ENCODE data around the gene HYAL2. TPM values are rescaled to one million over a fixed set of nuclear protein-coding genes. Genes with fewer than 3 reads are reported as not detected.

The HYAL2 gene
- total RNA-seq, 6 experiments from 2014 or later, result 13.0 to 41.6 (median 21.2) TPM

DNA sequence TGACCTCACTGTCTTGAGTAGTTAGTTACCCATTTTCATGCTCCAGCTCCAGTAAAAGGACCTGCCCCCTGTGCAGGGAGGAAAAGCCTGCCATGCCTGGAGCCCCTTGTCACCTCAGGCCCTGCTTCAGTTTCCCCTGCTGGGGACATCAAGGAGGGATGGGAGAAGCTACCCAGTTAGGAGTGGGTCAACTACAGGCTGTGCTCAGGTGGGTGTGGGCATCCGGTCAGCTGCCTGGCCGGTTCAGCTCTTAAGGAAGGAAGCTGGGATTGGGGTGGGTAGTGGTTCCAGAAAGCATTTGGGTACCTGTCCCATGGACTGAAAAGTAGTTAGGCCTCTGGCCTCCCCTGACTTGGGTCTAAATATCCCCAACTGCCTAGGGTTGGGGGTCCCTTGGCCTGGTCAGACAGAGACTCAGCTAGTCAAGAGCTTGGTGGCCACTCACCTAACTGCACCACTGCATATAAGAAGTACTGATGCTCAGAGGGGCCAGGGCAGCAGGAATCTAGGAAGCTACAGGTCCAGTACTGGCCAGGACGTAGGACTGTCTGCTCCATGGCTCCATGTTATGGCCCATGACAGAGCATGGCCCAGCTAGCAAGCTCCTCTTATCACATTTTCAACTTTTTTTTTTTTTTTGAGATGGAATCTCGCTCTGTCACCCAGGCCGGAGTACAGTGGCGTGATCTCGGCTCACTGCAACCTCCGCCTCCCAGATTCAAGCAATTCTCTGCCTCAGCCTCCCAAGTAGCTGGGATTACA lies 43.1 kb downstream of the HYAL2 start:
- TF ChIP-seq, protein P1, sequence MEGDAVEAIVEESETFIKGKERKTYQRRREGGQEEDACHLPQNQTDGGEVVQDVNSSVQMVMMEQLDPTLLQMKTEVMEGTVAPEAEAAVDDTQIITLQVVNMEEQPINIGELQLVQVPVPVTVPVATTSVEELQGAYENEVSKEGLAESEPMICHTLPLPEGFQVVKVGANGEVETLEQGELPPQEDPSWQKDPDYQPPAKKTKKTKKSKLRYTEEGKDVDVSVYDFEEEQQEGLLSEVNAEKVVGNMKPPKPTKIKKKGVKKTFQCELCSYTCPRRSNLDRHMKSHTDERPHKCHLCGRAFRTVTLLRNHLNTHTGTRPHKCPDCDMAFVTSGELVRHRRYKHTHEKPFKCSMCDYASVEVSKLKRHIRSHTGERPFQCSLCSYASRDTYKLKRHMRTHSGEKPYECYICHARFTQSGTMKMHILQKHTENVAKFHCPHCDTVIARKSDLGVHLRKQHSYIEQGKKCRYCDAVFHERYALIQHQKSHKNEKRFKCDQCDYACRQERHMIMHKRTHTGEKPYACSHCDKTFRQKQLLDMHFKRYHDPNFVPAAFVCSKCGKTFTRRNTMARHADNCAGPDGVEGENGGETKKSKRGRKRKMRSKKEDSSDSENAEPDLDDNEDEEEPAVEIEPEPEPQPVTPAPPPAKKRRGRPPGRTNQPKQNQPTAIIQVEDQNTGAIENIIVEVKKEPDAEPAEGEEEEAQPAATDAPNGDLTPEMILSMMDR (IDR thresholded peaks at IDR 0.05), result no peak
- no peak for TF ChIP-seq POLR2A (IDR thresholded peaks at IDR 0.05)
- no peaks in the 10 kb centered on the region for H3K27me3 ChIP-seq
- H3K36me3 ChIP-seq, result no peaks in the 10 kb centered on the region
- 100% methylated on average over 7 of the region's 8 CpGs for WGBS (ENCODE audit: insufficient coverage, low coverage, low lambda C conversion rate, missing lambda C conversion rate)
- no peak for DNase-seq
- H3K4me3 ChIP-seq, result no peak overlapping the region
- no peak for ATAC-seq
- peaks cover 0 to under 1% (median 0%) of the 10 kb centered on the region in 4 donors for H3K4me1 ChIP-seq
- no peaks in the 10 kb centered on the region for H3K9me3 ChIP-seq
- H3K27ac ChIP-seq, result no peak overlapping the region
- intact Hi-C loops (cut with DNase I), result loop anchor here (5.0 kb wide), 3 partner anchors 38 to 87 kb away; partner anchors contain the start of genes GNAT1 (in 1 of the 2) and TUSC2 (in 1 of the 2)

DNA sequence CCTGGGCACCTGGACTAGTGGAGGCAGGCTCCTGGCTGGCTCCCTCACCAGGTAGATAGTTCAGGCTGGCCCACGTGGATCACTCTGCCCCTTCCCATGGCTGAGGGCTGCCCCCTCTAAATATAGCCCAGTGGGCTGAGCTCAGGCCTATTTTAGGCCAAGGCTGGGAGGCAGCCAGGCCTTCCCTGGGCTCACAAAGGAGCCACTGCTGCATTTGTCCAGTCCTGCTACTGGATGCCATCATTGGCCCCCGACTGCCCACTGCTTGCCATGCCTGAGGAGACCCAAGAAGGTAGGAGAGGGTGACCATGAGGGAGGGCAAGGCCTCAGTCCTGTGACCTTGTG lies 43.7 kb downstream of the HYAL2 start, which contains the start of gene LSMEM2:
LSMEM2 (plus strand) TSS at position 208 of the 345 bp plus-strand sequence; CDS start at position 235, 27 bp downstream.
- WGBS (ENCODE audit: insufficient coverage, low coverage, low lambda C conversion rate, missing lambda C conversion rate), result no CpG with 5 or more reads among the region's 2 CpGs
- intact Hi-C loops (cut with DNase I), result loop anchor here (5.0 kb wide), 2 partner anchors 48 to 87 kb away; partner anchors contain the start of genes GNAT1 (in 1 of the 2) and TUSC2 (in 1 of the 2)
- H3K27me3 ChIP-seq, result no peaks in the 10 kb centered on the region
- peaks cover 0 to 5% (median 2%) of the 10 kb centered on the region in 4 donors for H3K4me1 ChIP-seq
- H3K9me3 ChIP-seq, result no peaks in the 10 kb centered on the region
- DNase-seq (no peak), ATAC-seq (no peak)
- H3K27ac ChIP-seq, result no peak within 1 kb of the TSS
- TF ChIP-seq, protein P1 (IDR thresholded peaks at IDR 0.05), result no peak
- TF ChIP-seq POLR2A (IDR thresholded peaks at IDR 0.05), result no peak
- no peak within 1 kb of the TSS for H3K4me3 ChIP-seq
- H3K36me3 ChIP-seq, result no peaks in the 10 kb centered on the region

DNA sequence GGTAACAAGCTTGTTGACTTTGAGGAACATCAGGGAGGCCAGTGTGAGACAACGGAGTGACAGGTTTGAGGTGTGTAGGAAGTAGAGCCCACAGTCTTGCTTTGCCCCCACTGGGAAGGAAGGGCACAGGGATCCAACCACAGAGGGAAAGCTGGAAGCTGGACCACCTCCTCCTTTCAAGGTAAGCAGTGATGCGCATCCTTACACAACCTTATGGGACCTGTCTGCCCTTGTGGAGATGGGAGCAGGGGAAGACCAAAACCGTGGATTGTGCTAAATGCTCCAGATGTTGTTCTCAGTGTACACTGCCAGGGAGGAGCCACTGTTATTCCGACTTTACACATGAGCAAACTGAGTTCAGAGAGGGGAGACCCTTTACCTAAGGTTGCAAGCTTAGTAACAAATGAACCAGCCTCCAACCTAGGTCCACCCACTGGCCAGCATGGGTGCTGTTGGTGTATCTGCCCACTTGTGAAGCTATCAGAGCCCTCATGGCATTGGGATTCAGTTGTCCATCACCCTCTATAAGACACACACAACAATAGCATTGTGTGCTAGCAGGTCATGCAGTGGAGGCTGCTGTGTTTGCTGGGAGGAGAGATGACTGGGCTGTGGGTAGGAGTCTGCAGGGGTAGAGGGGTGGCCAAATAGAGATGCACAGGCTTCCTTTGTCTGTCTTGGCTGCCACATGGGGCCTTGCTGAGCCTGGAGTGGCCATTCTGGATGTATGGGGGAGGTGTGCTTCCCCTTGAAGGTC lies 44.2 kb downstream of the HYAL2 start:
- ATAC-seq (no peak), DNase-seq (no peak)
- no peak for TF ChIP-seq POLR2A (IDR thresholded peaks at IDR 0.05)
- H3K4me1 ChIP-seq, result peaks cover 0 to 11% (median 5%) of the 10 kb centered on the region in 4 donors
- no peak overlapping the region for H3K27ac ChIP-seq
- intact Hi-C loops (cut with DNase I), result loop anchor here (5.0 kb wide), 2 partner anchors 49 to 86 kb away; partner anchors contain the start of genes GNAT1 (in 1 of the 2) and TUSC2 (in 1 of the 2)
- no peaks in the 10 kb centered on the region for H3K27me3 ChIP-seq
- H3K36me3 ChIP-seq, result no peaks in the 10 kb centered on the region
- no peak overlapping the region for H3K4me3 ChIP-seq
- 60% methylated on average over 1 of the region's 4 CpGs for WGBS (ENCODE audit: insufficient coverage, low coverage, low lambda C conversion rate, missing lambda C conversion rate)
- H3K9me3 ChIP-seq, result no peaks in the 10 kb centered on the region

DNA sequence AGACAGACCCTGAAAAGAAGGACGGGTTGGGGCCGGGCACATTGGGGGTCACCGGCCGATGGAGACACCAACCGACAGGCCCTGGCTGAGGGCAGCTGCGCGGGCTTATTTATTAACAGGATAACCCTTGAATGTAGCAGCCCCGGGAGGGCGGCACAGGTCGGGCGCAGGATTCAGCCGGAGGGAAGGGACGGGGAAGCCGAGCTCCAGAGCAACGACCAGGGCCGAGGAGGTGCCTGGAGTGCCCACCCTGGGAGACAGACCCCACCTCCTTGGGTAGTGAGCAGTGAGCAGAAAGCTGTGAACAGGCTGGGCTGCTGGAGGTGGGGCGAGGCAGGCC lies 45.8 kb downstream of the HYAL2 start:
- 46% methylated on average over 3 of the region's 17 CpGs for WGBS (ENCODE audit: insufficient coverage, low coverage, low lambda C conversion rate, missing lambda C conversion rate)
- intact Hi-C loops (cut with DNase I), result loop anchor here (5.0 kb wide), 2 partner anchors 51 to 84 kb away; partner anchors contain the start of genes GNAT1 (in 1 of the 2) and TUSC2 (in 1 of the 2)
- ATAC-seq, result no peak
- no peak overlapping the region for H3K27ac ChIP-seq
- H3K4me1 ChIP-seq, result peaks cover 0 to 23% (median 5%) of the 10 kb centered on the region in 4 donors
- H3K9me3 ChIP-seq, result no peaks in the 10 kb centered on the region
- no peak overlapping the region for H3K4me3 ChIP-seq
- H3K27me3 ChIP-seq, result no peaks in the 10 kb centered on the region
- H3K36me3 ChIP-seq, result no peaks in the 10 kb centered on the region
- no peak for DNase-seq
- TF ChIP-seq POLR2A (IDR thresholded peaks at IDR 0.05), result no peak
- TF ChIP-seq, protein P1 (IDR thresholded peaks at IDR 0.05), result no peak

Measured in right lobe of liver (tissue), 6 donors.